ENCODE results near the gene GOLGA2. TPM values are rescaled to one million over a fixed set of nuclear protein-coding genes. Genes with fewer than 3 reads are reported as not detected.
"Not testable (repeated sequence)": the region's sequence is repeated elsewhere in the genome, so short reads cannot be mapped to it uniquely, and the experiment has no call there.

Gene GOLGA2
- total RNA-seq, 1 donor from 2014 or later = 131 TPM

- DNase-seq = no peak
Measured at GRCh38 chr9:128242828-128243214, 33.0 kb downstream of the GOLGA2 start.

GRCh38 chr9:128242124-128242523 lies 33.7 kb downstream of the GOLGA2 start:
- DNase-seq = no peak

GRCh38 chr9:128233817-128234406 lies 41.9 kb downstream of the GOLGA2 start:
- no peak for DNase-seq

- DNase-seq = no peak
Measured at GRCh38 chr9:128232528-128233428, 43.0 kb downstream of the GOLGA2 start.

GRCh38 chr9:128231638-128232527 lies 43.9 kb downstream of the GOLGA2 start:
- peak; percentile 56 for DNase-seq

GRCh38 chr9:128230897-128231296 lies 44.9 kb downstream of the GOLGA2 start:
- DNase-seq = not testable (repeated sequence)

GRCh38 chr9:128226412-128226801 lies 49.4 kb downstream of the GOLGA2 start:
- no peak for DNase-seq

GRCh38 chr9:128225770-128226411 lies 49.9 kb downstream of the GOLGA2 start:
- no peak for DNase-seq

- no peak for DNase-seq
Measured at GRCh38 chr9:128224877-128225276, 50.9 kb downstream of the GOLGA2 start.

GRCh38 chr9:128222880-128223670 lies 52.7 kb downstream of the GOLGA2 start:
- no peak for DNase-seq

GRCh38 chr9:128222026-128222425 lies 53.8 kb downstream of the GOLGA2 start:
- no peak for DNase-seq

- DNase-seq = no peak
Measured at GRCh38 chr9:128219831-128220230, 56.0 kb downstream of the GOLGA2 start.

- peak; percentile 39 for DNase-seq
Measured at GRCh38 chr9:128218518-128219389, 57.1 kb downstream of the GOLGA2 start.

GRCh38 chr9:128218172-128218517 lies 57.7 kb downstream of the GOLGA2 start:
- DNase-seq = no peak

- DNase-seq = no peak
Measured at GRCh38 chr9:128216781-128217553, 58.8 kb downstream of the GOLGA2 start.

GRCh38 chr9:128215491-128216409 lies 60.1 kb downstream of the GOLGA2 start:
- DNase-seq = no peak

GRCh38 chr9:128214571-128215490 lies 61.0 kb downstream of the GOLGA2 start:
- DNase-seq = no peak
